Heart right ventricle (tissue), 16 donors: ENCODE data around the gene PDE1C. TPM values are rescaled to one million over a fixed set of nuclear protein-coding genes. Genes with fewer than 3 reads are reported as not detected.

Experiments
- ATAC-seq, 8 donors: fragments of 200-7000 bp; cut with Tn5 transposase; one replicate each; pipeline ENCODE4 v1.9.1; 2020; ENCODE audit warnings: mild to moderate bottlenecking in 8 of 8, moderate library complexity in 8 of 8, moderate number of reproducible peaks in 1 of 8
- DNase-seq, 2 donors: peaks; one replicate each; pipeline ENCODE4 v3.0.0-alpha.2; 2020
- H3K27ac ChIP-seq, 10 donors: fragments of 200-600 bp; sonication (generic) in 2 of 10; one replicate each; pipeline versions ENCODE4 v1.5.0 to v1.8.0; 2020 to 2022; ENCODE audit warnings: mild to moderate bottlenecking in 3 of 10
- H3K27me3 ChIP-seq, 7 donors: fragments of 200-600 bp; one replicate each; pipeline ENCODE4 v1.8.0; 2021 to 2022; ENCODE audit warnings: mild to moderate bottlenecking in 2 of 7
- H3K36me3 ChIP-seq, 9 donors: fragments of 200-600 bp; sonication (generic) in 1 of 9; one replicate each; pipeline versions ENCODE4 v1.5.0 to v1.8.0; 2020 to 2022; ENCODE audit warnings: mild to moderate bottlenecking in 2 of 9
- H3K4me1 ChIP-seq, 9 donors: fragments of 200-600 bp; sonication (generic) in 1 of 9; one replicate each; pipeline versions ENCODE4 v1.5.0 to v1.8.0; 2020 to 2022; ENCODE audit warnings: mild to moderate bottlenecking in 4 of 9
- H3K4me3 ChIP-seq, 10 donors: fragments of 200-600 bp; sonication (generic) in 2 of 10; one replicate each; pipeline versions ENCODE4 v1.5.0 to v1.8.0; 2020 to 2022; ENCODE audit warnings: mild to moderate bottlenecking in 7 of 10, moderate library complexity in 2 of 10
- H3K9me3 ChIP-seq, 11 donors: fragments of 200-600 bp in 10 of 11; sonication (generic) in 2 of 11; one replicate each; pipeline versions ENCODE4 v1.5.0 to v1.8.0; 2013 to 2022; ENCODE audit warnings: mild to moderate bottlenecking in 2 of 11, control low read depth in 1 of 11, moderate library complexity in 1 of 11
- CTCF ChIP-seq, 9 donors: fragments of 200-600 bp; sonication (generic) in 2 of 9; IDR thresholded peaks; one replicate each; pipeline versions ENCODE4 v1.5.0 to v1.8.0; 2021 to 2022; ENCODE audit warnings: antibody characterized with exemption in 9 of 9, mild to moderate bottlenecking in 5 of 9, moderate library complexity in 1 of 9
- WGBS, 2 donors: extraction: QIAGEN DNeasy Blood & Tissue Kit; methylation state at CpG; one replicate each; pipeline ENCODE4 v1.1.7; 2013; ENCODE audit warnings: inconsistent platforms in 1 of 2; 5-methylcytosine and 5-hydroxymethylcytosine counted together
- intact Hi-C, 10 donors: fragments of 100-400 bp; cut with DNase I; formaldehyde crosslinking; loops; one replicate each; pipeline versions ENCODE4 v1.11.1 to v1.14.2; 2022
- polyA plus RNA-seq, 2 donors: library from polyadenylated mRNA; stranded (reverse); fragments of 200-250 nt; gene quantifications; one replicate each; pipeline ENCODE4 v1.2.3, GENCODE V29; 2013
- total RNA-seq, 10 donors: library from RNA; stranded (reverse); fragmentation: NEBNext Ultra II Directional in 3 of 10; extraction: Animal tissue kit (Norgen Biotek cat#: 25700) in 3 of 10; gene quantifications; one replicate each; pipeline versions ENCODE4 v1.2.1 to v1.2.4, GENCODE V29; 2021 to 2023
- donor health status: Arrhythmogenic right ventricular cardiomyopathy.
- donor health status: ischemic (EF 13 %, LVEDD 7.1; RV severe dilation, severe dysfunction).
- donor health status: healthy with polysubstance abuse.
- donor health status: DM: no; HTN: yes; CAD: no.
- donor health status: DM: no; HTN: no; CAD: no.
- donor health status: ischemic (EF 25% LVEDD 6.9; RV normal size, moderate dysfunction).
- donor health status: ischemic (EF 25% LVEDD 5.7; RV mildly dilated, moderate dysfunction).
- donor health status: healthy.
- donor health status: DM: yes; HTN: yes; CAD: no.
- donor health status: Ischemic cardiomyopathy.
- donor health status: ischemic (EF 35%, LVEDD 5.7; RV mildly dilated, moderate dysfunction).
- donor health status: nonischemic (EF 11% LVEDD 7.7; RV severe dilation, severe dysfunction).
- donor health status: DM: yes; HTN: yes; CAD: no.
- donor health status: PGD.
- donor health status: ischemic (EF 29% LVEDD 5.4; RV normal size, mild dysfunction).
- donor health status: nonischemic (EF 23%, LVEDD 6.1; RV moderate dilation, normal function).

Gene PDE1C
- total and polyA plus RNA-seq, 12 donors = 11.7 to 315 (median 175) TPM

GRCh38 chr7:32071466-32072091, 1.4 kb upstream of the PDE1C start:
- H3K9me3 ChIP-seq = no peaks in the 10 kb centered on the region
- peak in 2 of 9 donors; percentile 7 to 10 for TF ChIP-seq CTCF (IDR thresholded peaks at IDR 0.05)
- H3K4me3 ChIP-seq = peak overlapping the region; percentile 32 to 70 (median 58)
- H3K36me3 ChIP-seq = no peaks in the 10 kb centered on the region
- WGBS, 2 donors = 29 to 41% methylated on average over 6 of the region's 6 CpGs
- DNase-seq = no peak
- peak overlapping the region; percentile 82 to 94 (median 90) for H3K27ac ChIP-seq
- intact Hi-C loops = loop anchor here in 9 of 10 donors (2.0 to 10.0 kb wide), 7 partner anchors 79 to 189 kb away; no protein-coding TSS in a partner anchor
- H3K27me3 ChIP-seq = peaks cover 0 to 48% (median 4%) of the 10 kb centered on the region in 7 donors
- ATAC-seq = peak in 1 of 8 donors; percentile 6
- H3K4me1 ChIP-seq = peaks cover 3 to 47% (median 26%) of the 10 kb centered on the region in 9 donors

- Histone ChIP-seq H3K27ac (peak overlapping the region; percentile 82 to 94 (median 90)), H3K4me1 (peaks cover 0 to 47% (median 20%) of the 10 kb centered on the region in 9 donors)
Observed at GRCh38 chr7:32070051-32070405, 179 bp downstream of the PDE1C start.

GRCh38 chr7:32069116-32069650, 1.0 kb downstream of the PDE1C start:
- ATAC-seq (no peak), DNase-seq (no peak)
- Histone ChIP-seq H3K27me3 (peaks cover 0 to 48% (median 4%) of the 10 kb centered on the region in 7 donors), H3K4me3 (peak overlapping the region; percentile 44 to 70 (median 58)), H3K4me1 (peaks cover 0 to 44% (median 12%) of the 10 kb centered on the region in 9 donors), H3K36me3 (no peaks in the 10 kb centered on the region), H3K9me3 (no peaks in the 10 kb centered on the region), H3K27ac (peak overlapping the region in 9 of 10 donors; percentile 82 to 94 (median 91))
- intact Hi-C loops = loop anchor here in 3 of 10 donors (10.0 kb wide), 3 partner anchors 194 to 284 kb away; no protein-coding TSS in a partner anchor
- no peak for TF ChIP-seq CTCF (IDR thresholded peaks at IDR 0.05)

More at GRCh38 chr7:32070051-32070405, 179 bp downstream of the PDE1C start:
- WGBS, 2 donors = 20 to 24% methylated on average over 9 of the region's 9 CpGs
- Histone ChIP-seq H3K36me3 (no peaks in the 10 kb centered on the region), H3K27me3 (peaks cover 0 to 48% (median 4%) of the 10 kb centered on the region in 7 donors), H3K9me3 (no peaks in the 10 kb centered on the region), H3K4me3 (peak overlapping the region; percentile 44 to 70 (median 58))
- intact Hi-C loops = loop anchor here in 9 of 10 donors (5.0 to 10.0 kb wide), 6 partner anchors 82 to 188 kb away; no protein-coding TSS in a partner anchor
- peak in 3 of 8 donors; percentile 2 to 4 (median 3) for ATAC-seq
- TF ChIP-seq CTCF (IDR thresholded peaks at IDR 0.05) = no peak
- no peak for DNase-seq

GRCh38 chr7:32068411-32069101, 1.7 kb downstream of the PDE1C start:
- DNase-seq (no peak), ATAC-seq (no peak)
- 43 to 58% methylated on average over 11 of the region's 11 CpGs for WGBS, 2 donors
- Histone ChIP-seq H3K27me3 (peaks cover 0 to 48% (median 4%) of the 10 kb centered on the region in 7 donors), H3K27ac (peak overlapping the region in 8 of 10 donors; percentile 8 to 94 (median 92)), H3K9me3 (no peaks in the 10 kb centered on the region), H3K36me3 (no peaks in the 10 kb centered on the region), H3K4me3 (peak overlapping the region; percentile 44 to 70 (median 58)), H3K4me1 (peaks cover 0 to 41% (median 12%) of the 10 kb centered on the region in 9 donors)
- TF ChIP-seq CTCF (IDR thresholded peaks at IDR 0.05) = no peak
- intact Hi-C loops = loop anchor here in 3 of 10 donors (10.0 kb wide), 3 partner anchors 194 to 284 kb away; no protein-coding TSS in a partner anchor
